Measurements from ENCODE around the gene STT3B. TPM values are rescaled to one million over a fixed set of nuclear protein-coding genes. Genes with fewer than 3 reads are reported as not detected.
"Not testable (repeated sequence)": the region's sequence is repeated elsewhere in the genome, so short reads cannot be mapped to it uniquely, and the experiment has no call there.

Gene STT3B
- total RNA-seq, 4 donors from 2014 or later, result 62.4 to 99.3 (median 69.0) TPM

- ATAC-seq (no peak), DNase-seq (no peak)
- Histone ChIP-seq H3K27ac (no peak overlapping the region), H3K4me1 (peaks cover under 1 to 4% of the 10 kb centered on the region in 2 donors), H3K4me3 (no peak overlapping the region), H3K27me3 (no peaks in the 10 kb centered on the region), H3K36me3 (peaks cover 0 to 26% of the 10 kb centered on the region in 2 donors), H3K9me3 (peaks cover 0 to 10% (median 0%) of the 10 kb centered on the region in 3 donors)
- in situ Hi-C loops (cut with MboI; ENCODE audit: low sequenced_read_pairs in 4 of 4) (no loop called here), intact Hi-C loops (cut with DNase I; ENCODE audit: low total_unique reads) (no loop called here)
- TF ChIP-seq CTCF (IDR thresholded peaks at IDR 0.05 in 4 of 5, conservative IDR thresholded peaks at IDR 0.05 in 1 of 5) (no peak), POLR2A (IDR thresholded peaks at IDR 0.05) (no peak)
Measured at GRCh38 chr3:31590650-31591049, 57.9 kb downstream of the STT3B start.

GRCh38 chr3:31592764-31593163 is 60.0 kb downstream of the STT3B start:
- Histone ChIP-seq H3K27ac (no peak overlapping the region), H3K4me1 (peaks cover 8 to 14% of the 10 kb centered on the region in 2 donors), H3K36me3 (peaks cover 0 to 26% of the 10 kb centered on the region in 2 donors), H3K9me3 (peaks cover 0 to 10% (median 0%) of the 10 kb centered on the region in 3 donors), H3K27me3 (no peaks in the 10 kb centered on the region), H3K4me3 (no peak overlapping the region)
- DNase-seq (no peak), ATAC-seq (no peak)
- intact Hi-C loops (cut with DNase I; ENCODE audit: low total_unique reads) (no loop called here), in situ Hi-C loops (cut with MboI; ENCODE audit: low sequenced_read_pairs in 4 of 4) (no loop called here)
- TF ChIP-seq CTCF (IDR thresholded peaks at IDR 0.05 in 4 of 5, conservative IDR thresholded peaks at IDR 0.05 in 1 of 5) (no peak), POLR2A (IDR thresholded peaks at IDR 0.05) (no peak)

DNA sequence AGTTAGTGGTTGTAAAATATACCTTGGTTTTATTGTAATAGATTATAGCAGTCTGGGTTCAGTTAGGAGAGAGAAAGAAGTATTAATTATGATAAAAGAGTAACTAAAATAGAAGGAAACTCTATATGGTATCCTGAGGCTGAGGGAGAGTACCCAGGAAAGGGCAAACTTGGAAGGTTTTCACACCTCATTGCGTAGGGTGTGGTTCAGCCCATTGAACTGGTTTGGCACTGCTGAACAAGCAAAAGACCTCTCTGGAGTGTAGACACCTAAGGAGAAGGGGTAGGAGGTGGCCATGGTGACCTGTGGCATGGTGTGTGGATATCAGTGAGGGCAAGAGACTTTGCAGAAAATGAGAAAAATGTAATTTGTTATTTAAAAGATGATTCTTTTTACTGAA is 63.5 kb downstream of the STT3B start:
- Histone ChIP-seq H3K36me3 (peaks cover 0 to 17% of the 10 kb centered on the region in 2 donors), H3K27ac (no peak overlapping the region), H3K9me3 (no peaks in the 10 kb centered on the region), H3K4me1 (peaks cover 8 to 14% of the 10 kb centered on the region in 2 donors), H3K4me3 (no peak overlapping the region), H3K27me3 (no peaks in the 10 kb centered on the region)
- ATAC-seq (no peak), DNase-seq (no peak)
- in situ Hi-C loops (cut with MboI; ENCODE audit: low sequenced_read_pairs in 4 of 4), result no loop called here
- intact Hi-C loops (cut with DNase I; ENCODE audit: low total_unique reads), result no loop called here
- no peak for TF ChIP-seq POLR2A (IDR thresholded peaks at IDR 0.05)
- TF ChIP-seq CTCF (IDR thresholded peaks at IDR 0.05 in 4 of 5, conservative IDR thresholded peaks at IDR 0.05 in 1 of 5), result no peak

GRCh38 chr3:31600431-31600830 is 67.7 kb downstream of the STT3B start:
- in situ Hi-C loops (cut with MboI; ENCODE audit: low sequenced_read_pairs in 4 of 4) (no loop called here), intact Hi-C loops (cut with DNase I; ENCODE audit: low total_unique reads) (no loop called here)
- no peak for DNase-seq
- H3K36me3 ChIP-seq, result peaks cover 0 to 5% of the 10 kb centered on the region in 2 donors
- TF ChIP-seq CTCF (IDR thresholded peaks at IDR 0.05 in 4 of 5, conservative IDR thresholded peaks at IDR 0.05 in 1 of 5), result no peak
- no peak for TF ChIP-seq POLR2A (IDR thresholded peaks at IDR 0.05)
- no peaks in the 10 kb centered on the region for H3K27me3 ChIP-seq
- H3K27ac ChIP-seq, result no peak overlapping the region
- H3K9me3 ChIP-seq, result no peaks in the 10 kb centered on the region
- no peak for ATAC-seq
- H3K4me1 ChIP-seq, result peaks cover 8 to 11% of the 10 kb centered on the region in 2 donors
- H3K4me3 ChIP-seq, result no peak overlapping the region

GRCh38 chr3:31605333-31605732 is 72.6 kb downstream of the STT3B start:
- DNase-seq; H3K4me1 ChIP-seq; H3K27ac ChIP-seq; H3K9me3 ChIP-seq; intact Hi-C loops (cut with DNase I; ENCODE audit: low total_unique reads); H3K36me3 ChIP-seq; H3K27me3 ChIP-seq; H3K4me3 ChIP-seq; ATAC-seq; in situ Hi-C loops (cut with MboI; ENCODE audit: low sequenced_read_pairs in 4 of 4): not testable (repeated sequence)
